OCI-LY1 (cell line): ENCODE measurements around the gene GCKR.

Experiments used
- EZH2 ChIP-seq: fragments of 200-600 bp; sonication (generic), shearing (Covaris generic); IDR thresholded peaks from 2 replicates; pipeline ENCODE4 v1.8.0; 2017; ENCODE audit warnings: borderline replicate concordance, mixed run types, mild to moderate bottlenecking, antibody characterized with exemption, low read length, moderate library complexity, mixed read lengths
- TF ChIP-seq, protein P1 (sequence below): fragments of 200-600 bp; sonication (generic), shearing (Covaris generic); IDR thresholded peaks from 2 replicates; pipeline ENCODE4 v1.5.1; 2017; ENCODE audit warnings: mild to moderate bottlenecking, antibody characterized with exemption, low read length, moderate library complexity, mixed read lengths

DNA sequence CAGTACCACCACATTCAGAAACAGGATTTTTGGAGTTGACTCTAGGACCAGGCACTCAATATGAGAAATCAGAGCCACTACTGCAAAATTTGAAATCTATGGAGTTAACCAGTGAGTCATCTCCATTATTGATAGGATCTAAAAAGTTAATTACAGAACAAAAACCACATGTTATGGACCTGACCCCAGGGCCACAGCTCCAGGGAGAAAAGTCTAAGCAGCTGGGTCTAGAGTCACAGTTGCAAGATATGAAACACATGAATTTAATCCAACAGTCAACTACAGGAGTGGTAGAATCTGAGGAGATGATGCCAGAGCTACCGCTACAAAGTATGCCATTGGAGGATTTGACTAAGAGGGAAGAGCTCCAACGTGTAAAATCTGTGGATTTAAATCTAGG lies 72.8 kb downstream of the GCKR start:
- TF ChIP-seq EZH2 = no peak
- TF ChIP-seq, protein P1, sequence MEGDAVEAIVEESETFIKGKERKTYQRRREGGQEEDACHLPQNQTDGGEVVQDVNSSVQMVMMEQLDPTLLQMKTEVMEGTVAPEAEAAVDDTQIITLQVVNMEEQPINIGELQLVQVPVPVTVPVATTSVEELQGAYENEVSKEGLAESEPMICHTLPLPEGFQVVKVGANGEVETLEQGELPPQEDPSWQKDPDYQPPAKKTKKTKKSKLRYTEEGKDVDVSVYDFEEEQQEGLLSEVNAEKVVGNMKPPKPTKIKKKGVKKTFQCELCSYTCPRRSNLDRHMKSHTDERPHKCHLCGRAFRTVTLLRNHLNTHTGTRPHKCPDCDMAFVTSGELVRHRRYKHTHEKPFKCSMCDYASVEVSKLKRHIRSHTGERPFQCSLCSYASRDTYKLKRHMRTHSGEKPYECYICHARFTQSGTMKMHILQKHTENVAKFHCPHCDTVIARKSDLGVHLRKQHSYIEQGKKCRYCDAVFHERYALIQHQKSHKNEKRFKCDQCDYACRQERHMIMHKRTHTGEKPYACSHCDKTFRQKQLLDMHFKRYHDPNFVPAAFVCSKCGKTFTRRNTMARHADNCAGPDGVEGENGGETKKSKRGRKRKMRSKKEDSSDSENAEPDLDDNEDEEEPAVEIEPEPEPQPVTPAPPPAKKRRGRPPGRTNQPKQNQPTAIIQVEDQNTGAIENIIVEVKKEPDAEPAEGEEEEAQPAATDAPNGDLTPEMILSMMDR = no peak
